GM23338 (cell line): ENCODE measurements around the gene RAB40B. TPM values are rescaled to one million over a fixed set of nuclear protein-coding genes. Genes with fewer than 3 reads are reported as not detected.
A peak's percentile ranks its signal among the peaks of the same experiment; 100 is the strongest.

Source experiments
- ATAC-seq: fragments of 200-7000 bp; cut with Tn5 transposase; 3 replicates; pipeline ENCODE4 v1.9.1; 2020
- DNase-seq: peaks from one replicate; pipeline ENCODE4 v3.0.0-alpha.2; 2015; ENCODE audit warnings: low spot score
- H2AFZ ChIP-seq: fragments of 200-600 bp; sonication (generic); 2 replicates; pipeline ENCODE4 v1.8.0; 2016; ENCODE audit warnings: antibody characterized with exemption, mild to moderate bottlenecking, moderate library complexity
- H3F3A ChIP-seq: fragments of 200-600 bp; sonication (generic); replicated peaks from 2 replicates; pipeline ENCODE4 v1.8.0; 2017; ENCODE audit warnings: antibody characterized with exemption, mixed run types, low read depth
- H3K27ac ChIP-seq: fragments of 200-600 bp; sonication (generic); 2 replicates; pipeline ENCODE4 v1.6.1; 2016; ENCODE audit warnings: low read depth
- H3K27me3 ChIP-seq: fragments of 200-600 bp; sonication (generic); 2 replicates; pipeline ENCODE4 v1.8.0; 2016; ENCODE audit warnings: mild to moderate bottlenecking, mixed run types, moderate library complexity; ENCODE audit not compliant: insufficient read depth
- H3K36me3 ChIP-seq: fragments of 200-600 bp; sonication (generic); 2 replicates; pipeline ENCODE4 v1.8.0; 2016; ENCODE audit warnings: mild to moderate bottlenecking; ENCODE audit not compliant: insufficient read depth
- H3K4me1 ChIP-seq: fragments of 200-600 bp; sonication (generic); 2 replicates; pipeline ENCODE4 v1.8.0; 2016; ENCODE audit warnings: mild to moderate bottlenecking, moderate library complexity; ENCODE audit not compliant: insufficient read depth
- H3K4me2 ChIP-seq: fragments of 200-600 bp; sonication (generic); 2 replicates; pipeline ENCODE4 v1.7.1; 2017; ENCODE audit warnings: mixed run types
- H3K4me3 ChIP-seq: fragments of 200-600 bp; sonication (generic); 2 replicates; pipeline ENCODE4 v1.6.1; 2016; ENCODE audit warnings: mixed run types
- H3K79me2 ChIP-seq: fragments of 200-600 bp; sonication (generic); replicated peaks from 2 replicates; pipeline ENCODE4 v1.8.0; 2017; ENCODE audit warnings: mild to moderate bottlenecking; ENCODE audit not compliant: insufficient read depth
- H3K9me2 ChIP-seq: fragments of 200-600 bp; sonication (generic); 2 replicates; pipeline ENCODE4 v1.8.0; 2017; ENCODE audit not compliant: insufficient read depth
- H4K20me1 ChIP-seq: fragments of 200-600 bp; sonication (generic); replicated peaks from 2 replicates; pipeline ENCODE4 v1.8.0; 2017; ENCODE audit warnings: mild to moderate bottlenecking; ENCODE audit not compliant: insufficient read depth
- H3K27ac Mint-ChIP-seq: 2 replicates; pipeline ENCODE4 v1.8.0; 2020; ENCODE audit warnings: inconsistent platforms, mild to moderate bottlenecking, moderate library complexity, mixed read lengths
- H3K27me3 Mint-ChIP-seq: 3 replicates; pipeline ENCODE4 v1.8.0; 2022; ENCODE audit warnings: low read depth, mild to moderate bottlenecking, moderate library complexity, mixed read lengths, inconsistent platforms; ENCODE audit not compliant: insufficient read depth, poor library complexity
- H3K36me3 Mint-ChIP-seq: 3 replicates; pipeline ENCODE4 v1.8.0; 2021; ENCODE audit warnings: low read depth, mild to moderate bottlenecking, inconsistent platforms, moderate library complexity, mixed read lengths
- H3K4me1 Mint-ChIP-seq: 3 replicates; pipeline ENCODE4 v1.8.0; 2020; ENCODE audit warnings: mild to moderate bottlenecking, inconsistent platforms, mixed read lengths
- H3K4me3 Mint-ChIP-seq: 3 replicates; pipeline ENCODE4 v1.8.0; 2021; ENCODE audit warnings: moderate library complexity, mild to moderate bottlenecking, inconsistent platforms, mixed read lengths
- H3K9me3 Mint-ChIP-seq: 3 replicates; pipeline ENCODE4 v1.8.0; 2020; ENCODE audit warnings: moderate library complexity, mild to moderate bottlenecking, inconsistent platforms, mixed read lengths
- CTCF ChIP-seq, 2 experiments: fragments of 200-600 bp in 1 of 2; sonication (generic) in 1 of 2; conservative IDR thresholded peaks; 2 replicates each; pipeline versions ENCODE4 v1.5.1 to v1.6.1; 2016 to 2017; ENCODE audit warnings: antibody characterized with exemption in 2 of 2, low read depth in 2 of 2, mild to moderate bottlenecking in 2 of 2, moderate library complexity in 1 of 2
- JUNB ChIP-seq: IDR thresholded peaks from one replicate; pipeline ENCODE4 v1.6.1; 2016; ENCODE audit warnings: antibody characterized with exemption; ENCODE audit not compliant: unreplicated experiment
- NANOG ChIP-seq: IDR thresholded peaks from 2 replicates; pipeline ENCODE4 v1.6.1; 2016; ENCODE audit warnings: antibody characterized with exemption, borderline replicate concordance
- POLR2AphosphoS5 ChIP-seq: IDR thresholded peaks from 2 replicates; pipeline ENCODE4 v1.6.1; 2016; ENCODE audit warnings: antibody characterized with exemption, low read depth
- ZNF114 ChIP-seq: fragments of 250-450 bp; sonication (Bioruptor Pico); IDR thresholded peaks from 2 replicates; pipeline ENCODE4 v1.5.0; 2020; ENCODE audit warnings: mild to moderate bottlenecking, moderate library complexity
- ZNF331 ChIP-seq: fragments of 250-450 bp; sonication (Bioruptor Pico); IDR thresholded peaks from 2 replicates; pipeline ENCODE4 v1.5.0; 2020; ENCODE audit warnings: low read depth, mild to moderate bottlenecking, moderate library complexity
- polyA plus RNA-seq: library from polyadenylated mRNA; unstranded; fragments of >200 nt; fragmentation: Nextera tagmentation; extraction: Ambion mirVana; gene quantifications from 2 replicates; pipeline ENCODE4 v1.2.1, GENCODE V29; 2016
- total RNA-seq: library from RNA; depleted of rRNA; stranded (reverse); fragments of >200 nt; shearing (Covaris generic); gene quantifications from 2 replicates; pipeline ENCODE4 v1.2.3, GENCODE V29; 2014
- TF ChIP-seq, protein P1 (sequence below): fragments of 250-450 bp; sonication (Bioruptor Pico); IDR thresholded peaks from 2 replicates; pipeline ENCODE4 v1.5.0; 2020; ENCODE audit warnings: mild to moderate bottlenecking, moderate library complexity
- TF ChIP-seq, protein P2 (sequence below): IDR thresholded peaks from 2 replicates; pipeline ENCODE4 v1.6.1; 2016; ENCODE audit warnings: antibody characterized with exemption

The RAB40B gene
- total and polyA plus RNA-seq, 2 experiments from 2014 or later = 4.2 to 5.2 TPM

GRCh38 chr17:82736511-82737185 is 38.1 kb upstream of the RAB40B start:
- no peak overlapping the region for H2AFZ ChIP-seq
- no peak overlapping the region for H3K27ac Mint-ChIP-seq
- peak overlapping the region; percentile 67 for H3K4me3 Mint-ChIP-seq
- H3F3A ChIP-seq = 0 out of 2 replicates have a peak, but pooled peaks cover 4% of the 10 kb centered on the region
- peaks cover 15% of the 10 kb centered on the region for H3K36me3 ChIP-seq
- DNase-seq (no peak), ATAC-seq (no peak)
- peaks cover 20% of the 10 kb centered on the region for H3K9me3 Mint-ChIP-seq
- H3K27me3 Mint-ChIP-seq = peaks cover 18% of the 10 kb centered on the region
- H4K20me1 ChIP-seq = no peaks in the 10 kb centered on the region
- peak overlapping the region; percentile 82 for H3K4me2 ChIP-seq
- H3K79me2 ChIP-seq = no peaks in the 10 kb centered on the region
- peak overlapping the region; percentile 64 for H3K4me3 ChIP-seq
- no peak overlapping the region for H3K27ac ChIP-seq
- 0 out of 2 replicates have a peak, but pooled peaks cover 4% of the 10 kb centered on the region for H3K9me2 ChIP-seq
- no peaks in the 10 kb centered on the region for H3K4me1 ChIP-seq
- H3K4me1 Mint-ChIP-seq = 0 out of 3 replicates have a peak, but pooled peaks cover 4% of the 10 kb centered on the region
- TF ChIP-seq, protein P1, sequence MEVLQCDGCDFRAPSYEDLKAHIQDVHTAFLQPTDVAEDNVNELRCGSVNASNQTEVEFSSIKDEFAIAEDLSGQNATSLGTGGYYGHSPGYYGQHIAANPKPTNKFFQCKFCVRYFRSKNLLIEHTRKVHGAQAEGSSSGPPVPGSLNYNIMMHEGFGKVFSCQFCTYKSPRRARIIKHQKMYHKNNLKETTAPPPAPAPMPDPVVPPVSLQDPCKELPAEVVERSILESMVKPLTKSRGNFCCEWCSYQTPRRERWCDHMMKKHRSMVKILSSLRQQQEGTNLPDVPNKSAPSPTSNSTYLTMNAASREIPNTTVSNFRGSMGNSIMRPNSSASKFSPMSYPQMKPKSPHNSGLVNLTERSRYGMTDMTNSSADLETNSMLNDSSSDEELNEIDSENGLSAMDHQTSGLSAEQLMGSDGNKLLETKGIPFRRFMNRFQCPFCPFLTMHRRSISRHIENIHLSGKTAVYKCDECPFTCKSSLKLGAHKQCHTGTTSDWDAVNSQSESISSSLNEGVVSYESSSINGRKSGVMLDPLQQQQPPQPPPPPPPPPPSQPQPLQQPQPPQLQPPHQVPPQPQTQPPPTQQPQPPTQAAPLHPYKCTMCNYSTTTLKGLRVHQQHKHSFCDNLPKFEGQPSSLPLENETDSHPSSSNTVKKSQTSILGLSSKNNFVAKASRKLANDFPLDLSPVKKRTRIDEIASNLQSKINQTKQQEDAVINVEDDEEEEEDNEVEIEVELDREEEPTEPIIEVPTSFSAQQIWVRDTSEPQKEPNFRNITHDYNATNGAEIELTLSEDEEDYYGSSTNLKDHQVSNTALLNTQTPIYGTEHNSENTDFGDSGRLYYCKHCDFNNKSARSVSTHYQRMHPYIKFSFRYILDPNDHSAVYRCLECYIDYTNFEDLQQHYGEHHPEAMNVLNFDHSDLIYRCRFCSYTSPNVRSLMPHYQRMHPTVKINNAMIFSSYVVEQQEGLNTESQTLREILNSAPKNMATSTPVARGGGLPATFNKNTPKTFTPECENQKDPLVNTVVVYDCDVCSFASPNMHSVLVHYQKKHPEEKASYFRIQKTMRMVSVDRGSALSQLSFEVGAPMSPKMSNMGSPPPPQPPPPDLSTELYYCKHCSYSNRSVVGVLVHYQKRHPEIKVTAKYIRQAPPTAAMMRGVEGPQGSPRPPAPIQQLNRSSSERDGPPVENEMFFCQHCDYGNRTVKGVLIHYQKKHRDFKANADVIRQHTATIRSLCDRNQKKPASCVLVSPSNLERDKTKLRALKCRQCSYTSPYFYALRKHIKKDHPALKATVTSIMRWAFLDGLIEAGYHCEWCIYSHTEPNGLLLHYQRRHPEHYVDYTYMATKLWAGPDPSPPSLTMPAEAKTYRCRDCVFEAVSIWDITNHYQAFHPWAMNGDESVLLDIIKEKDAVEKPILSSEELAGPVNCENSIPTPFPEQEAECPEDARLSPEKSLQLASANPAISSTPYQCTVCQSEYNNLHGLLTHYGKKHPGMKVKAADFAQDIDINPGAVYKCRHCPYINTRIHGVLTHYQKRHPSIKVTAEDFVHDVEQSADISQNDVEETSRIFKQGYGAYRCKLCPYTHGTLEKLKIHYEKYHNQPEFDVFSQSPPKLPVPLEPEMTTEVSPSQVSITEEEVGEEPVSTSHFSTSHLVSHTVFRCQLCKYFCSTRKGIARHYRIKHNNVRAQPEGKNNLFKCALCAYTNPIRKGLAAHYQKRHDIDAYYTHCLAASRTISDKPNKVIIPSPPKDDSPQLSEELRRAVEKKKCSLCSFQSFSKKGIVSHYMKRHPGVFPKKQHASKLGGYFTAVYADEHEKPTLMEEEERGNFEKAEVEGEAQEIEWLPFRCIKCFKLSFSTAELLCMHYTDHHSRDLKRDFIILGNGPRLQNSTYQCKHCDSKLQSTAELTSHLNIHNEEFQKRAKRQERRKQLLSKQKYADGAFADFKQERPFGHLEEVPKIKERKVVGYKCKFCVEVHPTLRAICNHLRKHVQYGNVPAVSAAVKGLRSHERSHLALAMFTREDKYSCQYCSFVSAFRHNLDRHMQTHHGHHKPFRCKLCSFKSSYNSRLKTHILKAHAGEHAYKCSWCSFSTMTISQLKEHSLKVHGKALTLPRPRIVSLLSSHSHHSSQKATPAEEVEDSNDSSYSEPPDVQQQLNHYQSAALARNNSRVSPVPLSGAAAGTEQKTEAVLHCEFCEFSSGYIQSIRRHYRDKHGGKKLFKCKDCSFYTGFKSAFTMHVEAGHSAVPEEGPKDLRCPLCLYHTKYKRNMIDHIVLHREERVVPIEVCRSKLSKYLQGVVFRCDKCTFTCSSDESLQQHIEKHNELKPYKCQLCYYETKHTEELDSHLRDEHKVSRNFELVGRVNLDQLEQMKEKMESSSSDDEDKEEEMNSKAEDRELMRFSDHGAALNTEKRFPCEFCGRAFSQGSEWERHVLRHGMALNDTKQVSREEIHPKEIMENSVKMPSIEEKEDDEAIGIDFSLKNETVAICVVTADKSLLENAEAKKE (CRISPR knock-in tag) = no peak
- TF ChIP-seq JUNB (no peak), NANOG (no peak), ZNF114 (CRISPR knock-in tag) (no peak), ZNF331 (CRISPR knock-in tag) (no peak), POLR2AphosphoS5 (no peak), CTCF (conservative IDR thresholded peaks at IDR 0.05; ENCODE audit: low read depth in 2 of 2) (no peak)
- TF ChIP-seq, protein P2, sequence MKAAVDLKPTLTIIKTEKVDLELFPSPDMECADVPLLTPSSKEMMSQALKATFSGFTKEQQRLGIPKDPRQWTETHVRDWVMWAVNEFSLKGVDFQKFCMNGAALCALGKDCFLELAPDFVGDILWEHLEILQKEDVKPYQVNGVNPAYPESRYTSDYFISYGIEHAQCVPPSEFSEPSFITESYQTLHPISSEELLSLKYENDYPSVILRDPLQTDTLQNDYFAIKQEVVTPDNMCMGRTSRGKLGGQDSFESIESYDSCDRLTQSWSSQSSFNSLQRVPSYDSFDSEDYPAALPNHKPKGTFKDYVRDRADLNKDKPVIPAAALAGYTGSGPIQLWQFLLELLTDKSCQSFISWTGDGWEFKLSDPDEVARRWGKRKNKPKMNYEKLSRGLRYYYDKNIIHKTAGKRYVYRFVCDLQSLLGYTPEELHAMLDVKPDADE = no peak
- H3K27me3 ChIP-seq = peaks cover 4% of the 10 kb centered on the region; the same call in 1 of the 2 replicates
- peaks cover 38% of the 10 kb centered on the region for H3K36me3 Mint-ChIP-seq
